NCI-H1105 (cell line): ENCODE data around the gene FCGR3A.
"Not testable (repeated sequence)": the region's sequence is repeated elsewhere in the genome, so short reads cannot be mapped to it uniquely, and the experiment has no call there.

Experiments
- DNase-seq: peaks from one replicate; lab custom pipeline; 2025; lab: John Stamatoyannopoulos, UW

The FCGR3A gene

GRCh38 chr1:161530158-161530557 is 19.5 kb downstream of the FCGR3A start:
- DNase-seq, result peak; percentile 29

GRCh38 chr1:161529463-161530104 is 20.0 kb downstream of the FCGR3A start:
- not testable (repeated sequence) for DNase-seq

GRCh38 chr1:161528550-161528949 is 21.1 kb downstream of the FCGR3A start:
- peak; percentile 48 for DNase-seq

- not testable (repeated sequence) for DNase-seq
Measured at GRCh38 chr1:161525918-161526317, 23.7 kb downstream of the FCGR3A start.

GRCh38 chr1:161525321-161525720 is 24.3 kb downstream of the FCGR3A start:
- DNase-seq, result not testable (repeated sequence)

- DNase-seq, result not testable (repeated sequence)
Measured at GRCh38 chr1:161524742-161525291, 24.8 kb downstream of the FCGR3A start.

GRCh38 chr1:161523817-161524741 is 25.5 kb downstream of the FCGR3A start, which contains the start of gene HSPA6:
Gene HSPA6 (plus strand): TSS chr1:161524540. CDS start chr1:161524659, 119 bp downstream.
- peak; percentile 51 for DNase-seq

GRCh38 chr1:161523041-161523816 is 26.4 kb downstream of the FCGR3A start:
- not testable (repeated sequence) for DNase-seq

GRCh38 chr1:161513953-161514352 is 35.7 kb downstream of the FCGR3A start:
- not testable (repeated sequence) for DNase-seq

- DNase-seq, result not testable (repeated sequence)
Measured at GRCh38 chr1:161513448-161513780, 36.2 kb downstream of the FCGR3A start.

GRCh38 chr1:161512636-161513447 is 36.8 kb downstream of the FCGR3A start:
- DNase-seq, result not testable (repeated sequence)

- no peak for DNase-seq
Measured at GRCh38 chr1:161511756-161512060, 37.9 kb downstream of the FCGR3A start.

- peak; percentile 95 for DNase-seq
Measured at GRCh38 chr1:161511018-161511755, 38.4 kb downstream of the FCGR3A start.

- no peak for DNase-seq
Measured at GRCh38 chr1:161510477-161510876, 39.1 kb downstream of the FCGR3A start.

GRCh38 chr1:161506336-161507223 is 43.0 kb downstream of the FCGR3A start:
- DNase-seq, result peak; percentile 42

GRCh38 chr1:161505686-161506085 is 43.9 kb downstream of the FCGR3A start:
- no peak for DNase-seq

- no peak for DNase-seq
Measured at GRCh38 chr1:161503394-161503748, 46.2 kb downstream of the FCGR3A start.

GRCh38 chr1:161502641-161503393 is 46.8 kb downstream of the FCGR3A start:
- no peak for DNase-seq

- DNase-seq, result peak; percentile 45
Measured at GRCh38 chr1:161502181-161502580, 47.4 kb downstream of the FCGR3A start.
